DOHH2 (cell line): Measurements from ENCODE around the gene CDCP1.

Experiments
- H3F3A ChIP-seq: fragments of 200-600 bp; sonication (generic), shearing (Covaris generic); 2 replicates; pipeline ENCODE4 v1.6.0; 2016; ENCODE audit warnings: antibody characterized with exemption, mild to moderate bottlenecking; ENCODE audit not compliant: control insufficient read depth, insufficient read depth
- H3K27ac ChIP-seq: fragments of 200-600 bp; sonication (generic); 2 replicates; pipeline ENCODE4 v1.5.1; 2014; ENCODE audit warnings: low read depth, mild to moderate bottlenecking, low read length, moderate library complexity
- H3K27me3 ChIP-seq: fragments of 200-600 bp; sonication (generic); 2 replicates; pipeline ENCODE4 v1.6.1; 2014; ENCODE audit warnings: mild to moderate bottlenecking, low read length, mixed read lengths; ENCODE audit not compliant: control insufficient read depth
- H3K36me3 ChIP-seq: fragments of 200-600 bp; sonication (generic); 2 replicates; pipeline ENCODE4 v1.6.1; 2014; ENCODE audit warnings: mild to moderate bottlenecking, low read length, moderate library complexity, mixed read lengths; ENCODE audit not compliant: control insufficient read depth
- H3K4me1 ChIP-seq: fragments of 200-600 bp; sonication (generic); 2 replicates; pipeline ENCODE4 v1.6.1; 2014; ENCODE audit warnings: mild to moderate bottlenecking, low read length, mixed read lengths; ENCODE audit not compliant: control insufficient read depth
- H3K4me2 ChIP-seq: fragments of 200-600 bp; sonication (generic); 2 replicates; pipeline ENCODE4 v1.6.0; 2014; ENCODE audit warnings: mild to moderate bottlenecking, low read length, moderate library complexity
- H3K4me3 ChIP-seq: fragments of 200-600 bp; sonication (generic); 2 replicates; pipeline ENCODE4 v1.5.1; 2014; ENCODE audit warnings: mild to moderate bottlenecking, low read length, mixed read lengths
- H3K79me2 ChIP-seq: fragments of 200-600 bp; sonication (generic); 2 replicates; pipeline ENCODE4 v1.6.1; 2014; ENCODE audit warnings: mild to moderate bottlenecking, low read length, mixed read lengths; ENCODE audit not compliant: control insufficient read depth
- H3K9me2 ChIP-seq: fragments of 200-600 bp; sonication (generic); replicated peaks from 2 replicates; pipeline ENCODE4 v1.6.1; 2014; ENCODE audit warnings: mild to moderate bottlenecking, low read length, mixed read lengths; ENCODE audit not compliant: control insufficient read depth
- H3K9me3 ChIP-seq: fragments of 200-600 bp; sonication (generic); 2 replicates; pipeline ENCODE4 v1.6.1; 2014; ENCODE audit warnings: antibody characterized with exemption, low read length, mixed read lengths; ENCODE audit not compliant: control insufficient read depth, insufficient read depth
- H4K20me1 ChIP-seq: fragments of 200-600 bp; sonication (generic); 2 replicates; pipeline ENCODE4 v1.6.0; 2014; ENCODE audit warnings: low read depth, mild to moderate bottlenecking, antibody characterized with exemption, low read length, moderate library complexity; ENCODE audit not compliant: control insufficient read depth, insufficient read depth
- CTCF ChIP-seq: fragments of 200-600 bp; sonication (generic); IDR thresholded peaks from one replicate; pipeline ENCODE4 v1.5.1; 2014; ENCODE audit warnings: antibody characterized with exemption, mild to moderate bottlenecking, low read depth, low read length; ENCODE audit not compliant: poor library complexity, severe bottlenecking
- EZH2phosphoT487 ChIP-seq: fragments of 200-600 bp; sonication (generic); IDR thresholded peaks from 2 replicates; pipeline ENCODE4 v1.6.1; 2017; ENCODE audit warnings: borderline replicate concordance, mild to moderate bottlenecking, antibody characterized with exemption, low read length, moderate library complexity, mixed read lengths

CDCP1 gene, protein sequence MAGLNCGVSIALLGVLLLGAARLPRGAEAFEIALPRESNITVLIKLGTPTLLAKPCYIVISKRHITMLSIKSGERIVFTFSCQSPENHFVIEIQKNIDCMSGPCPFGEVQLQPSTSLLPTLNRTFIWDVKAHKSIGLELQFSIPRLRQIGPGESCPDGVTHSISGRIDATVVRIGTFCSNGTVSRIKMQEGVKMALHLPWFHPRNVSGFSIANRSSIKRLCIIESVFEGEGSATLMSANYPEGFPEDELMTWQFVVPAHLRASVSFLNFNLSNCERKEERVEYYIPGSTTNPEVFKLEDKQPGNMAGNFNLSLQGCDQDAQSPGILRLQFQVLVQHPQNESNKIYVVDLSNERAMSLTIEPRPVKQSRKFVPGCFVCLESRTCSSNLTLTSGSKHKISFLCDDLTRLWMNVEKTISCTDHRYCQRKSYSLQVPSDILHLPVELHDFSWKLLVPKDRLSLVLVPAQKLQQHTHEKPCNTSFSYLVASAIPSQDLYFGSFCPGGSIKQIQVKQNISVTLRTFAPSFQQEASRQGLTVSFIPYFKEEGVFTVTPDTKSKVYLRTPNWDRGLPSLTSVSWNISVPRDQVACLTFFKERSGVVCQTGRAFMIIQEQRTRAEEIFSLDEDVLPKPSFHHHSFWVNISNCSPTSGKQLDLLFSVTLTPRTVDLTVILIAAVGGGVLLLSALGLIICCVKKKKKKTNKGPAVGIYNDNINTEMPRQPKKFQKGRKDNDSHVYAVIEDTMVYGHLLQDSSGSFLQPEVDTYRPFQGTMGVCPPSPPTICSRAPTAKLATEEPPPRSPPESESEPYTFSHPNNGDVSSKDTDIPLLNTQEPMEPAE

GRCh38 chr3:45145681-45146614 lies at the start of gene CDCP1:
CDCP1 (minus strand) TSS chr3:45146378; CDS start chr3:45146287, 91 bp downstream.
- no peaks in the 10 kb centered on the region for H3K4me1 ChIP-seq
- H3K9me2 ChIP-seq: no peaks in the 10 kb centered on the region
- no peaks in the 10 kb centered on the region for H3K79me2 ChIP-seq
- H3K27ac ChIP-seq: no peak within 1 kb of the TSS
- H3K27me3 ChIP-seq: peaks cover 3% of the 10 kb centered on the region; the same call in 1 of the 2 replicates
- TF ChIP-seq CTCF (no peak), EZH2phosphoT487 (no peak)
- no peak within 1 kb of the TSS for H3K4me3 ChIP-seq
- H4K20me1 ChIP-seq: no peaks in the 10 kb centered on the region
- H3K4me2 ChIP-seq: no peak within 1 kb of the TSS
- H3K9me3 ChIP-seq: peaks cover 6% of the 10 kb centered on the region; the same call in 1 of the 2 replicates
- H3F3A ChIP-seq: no peaks in the 10 kb centered on the region
- no peaks in the 10 kb centered on the region for H3K36me3 ChIP-seq

DNA sequence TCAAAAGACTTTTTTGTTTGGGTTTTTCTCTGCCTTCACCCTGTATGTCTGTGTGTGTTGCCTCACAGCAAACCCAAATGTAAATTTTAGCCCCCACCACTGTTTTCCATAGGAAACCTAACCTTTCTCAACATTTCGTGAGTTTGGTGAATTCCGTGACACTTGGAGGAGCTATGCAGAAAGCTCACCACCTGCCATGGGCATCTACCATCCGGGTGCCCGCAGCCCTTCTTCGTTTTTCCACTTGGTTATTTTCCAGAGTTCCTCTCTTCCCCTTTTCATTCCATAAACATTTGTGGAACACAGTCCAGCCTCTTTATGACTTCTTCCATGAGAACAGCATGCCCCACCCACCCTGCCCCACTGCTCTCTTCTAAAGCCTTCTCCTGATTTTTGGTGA lies 48.6 kb upstream of the CDCP1 start:
- Histone ChIP-seq H3K27me3 (no peaks in the 10 kb centered on the region; the same call in 1 of the 2 replicates), H3F3A (no peaks in the 10 kb centered on the region), H3K9me3 (no peaks in the 10 kb centered on the region), H3K4me1 (no peaks in the 10 kb centered on the region), H3K4me2 (no peak overlapping the region), H3K9me2 (no peaks in the 10 kb centered on the region), H3K36me3 (no peaks in the 10 kb centered on the region), H3K27ac (no peak overlapping the region), H4K20me1 (no peaks in the 10 kb centered on the region), H3K4me3 (no peak overlapping the region), H3K79me2 (no peaks in the 10 kb centered on the region)
- TF ChIP-seq CTCF (no peak), EZH2phosphoT487 (no peak)

DNA sequence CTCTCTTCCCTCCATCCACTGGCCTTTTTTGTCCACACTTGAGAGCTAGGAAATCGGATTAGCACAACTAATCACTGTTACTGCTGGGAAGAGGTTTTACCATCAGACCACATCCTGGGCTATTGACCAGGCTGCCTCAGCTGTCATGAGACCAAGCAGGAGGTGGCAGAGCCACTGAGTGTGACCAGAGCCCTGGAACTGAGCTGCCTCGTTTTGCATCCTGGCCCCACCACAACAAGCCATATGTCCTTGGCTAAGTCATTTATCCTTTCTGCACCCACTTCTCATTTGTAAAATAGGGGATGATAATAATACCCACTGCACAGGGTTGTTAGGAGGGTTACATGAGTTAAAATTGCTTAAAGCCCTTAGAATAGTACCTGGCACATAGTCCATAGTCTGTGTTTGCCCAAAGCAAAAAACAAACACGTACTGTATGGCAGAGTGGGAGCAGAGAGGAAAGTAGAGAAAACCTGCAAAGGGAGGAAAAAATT lies 45.8 kb upstream of the CDCP1 start:
- Histone ChIP-seq H3K4me1 (no peaks in the 10 kb centered on the region), H3K36me3 (no peaks in the 10 kb centered on the region), H3K4me3 (no peak overlapping the region), H3K9me2 (no peaks in the 10 kb centered on the region), H4K20me1 (no peaks in the 10 kb centered on the region), H3K27ac (no peak overlapping the region), H3K4me2 (no peak overlapping the region), H3K79me2 (no peaks in the 10 kb centered on the region), H3K9me3 (no peaks in the 10 kb centered on the region), H3F3A (no peaks in the 10 kb centered on the region), H3K27me3 (no peaks in the 10 kb centered on the region; the same call in 1 of the 2 replicates)
- TF ChIP-seq CTCF (no peak), EZH2phosphoT487 (no peak)
